Measurements from ENCODE around the gene RAB17. TPM values are rescaled to one million over a fixed set of nuclear protein-coding genes. Genes with fewer than 3 reads are reported as not detected.

The RAB17 gene
- total and polyA plus RNA-seq, 2 of the 8 experiments (the other 6 are each of a cell fraction or from before 2014, with no cell fraction given) = 42.6 to 83.4 TPM

GRCh38 chr2:237627441-237628246 lies 37.1 kb upstream of the RAB17 start, which contains the start of gene LRRFIP1 (continued):
- no peak for TF ChIP-seq CHD1 (IDR thresholded peaks at IDR 0.05; ENCODE audit: low read depth, low read length)

Data from H1 (cell line).